H1 (cell line): ENCODE data around the gene RGS5. TPM values are rescaled to one million over a fixed set of nuclear protein-coding genes. Genes with fewer than 3 reads are reported as not detected.

Source experiments
- CTCF ChIA-PET: fragments of 300-600 bp; sonication (Branson Sonifier 250); formaldehyde crosslinking; loops from one replicate; lab custom pipeline; 2021; ENCODE audit not compliant: partially characterized antibody; lab: Charles Lee
- POLR2A ChIA-PET: fragments of 300-600 bp; sonication (Branson Sonifier 250); formaldehyde crosslinking; loops from one replicate; lab custom pipeline; 2021; ENCODE audit warnings: inconsistent platforms; ENCODE audit not compliant: partially characterized antibody; lab: Charles Lee
- DNase-seq, 2 experiments: peaks; one replicate each; pipeline versions ENCODE4 v3.0.0 to v3.0.0-alpha.2; 2010 to 2022; ENCODE audit warnings: low spot score in 2 of 2, low read depth in 1 of 2, mixed read lengths in 1 of 2
- FAIRE-seq: peaks from 2 replicates; lab custom pipeline; 2011; peaks lifted over from hg19 to GRCh38; lab: Jason Lieb, UNC
- H2AFZ ChIP-seq: 2 replicates; pipeline ENCODE4 v1.8.1; 2012; ENCODE audit warnings: low read length, inconsistent platforms
- H2AK5ac ChIP-seq: 2 replicates; pipeline ENCODE4 v1.6.1; 2013; ENCODE audit warnings: low read depth, low read length
- H2BK120ac ChIP-seq: replicated peaks from 2 replicates; pipeline ENCODE3; 2013; ENCODE audit warnings: low read depth, low read length, inconsistent platforms
- H2BK12ac ChIP-seq: 2 replicates; pipeline ENCODE4 v1.6.1; 2013; ENCODE audit warnings: low read depth, low read length
- H2BK15ac ChIP-seq: 2 replicates; pipeline ENCODE4 v1.6.1; 2013; ENCODE audit warnings: low read length
- H2BK20ac ChIP-seq: 2 replicates; pipeline ENCODE4 v1.6.1; 2013; ENCODE audit warnings: low read length
- H2BK5ac ChIP-seq: 2 replicates; pipeline ENCODE4 v1.6.1; 2013; ENCODE audit warnings: low read depth, low read length
- H3K14ac ChIP-seq: 2 replicates; pipeline ENCODE4 v1.6.1; 2013; ENCODE audit warnings: inconsistent platforms; ENCODE audit not compliant: insufficient read length
- H3K18ac ChIP-seq: 2 replicates; pipeline ENCODE4 v1.6.1; 2013; ENCODE audit warnings: low read length; ENCODE audit errors: extremely low read depth
- H3K23ac ChIP-seq: 2 replicates; pipeline ENCODE4 v1.6.1; 2013; ENCODE audit warnings: inconsistent platforms; ENCODE audit not compliant: insufficient read length
- H3K23me2 ChIP-seq: 2 replicates; pipeline ENCODE4 v1.6.1; 2013; ENCODE audit warnings: low read depth, low read length
- H3K27ac ChIP-seq: 2 replicates; pipeline ENCODE4 v1.6.1; 2011; ENCODE audit warnings: low read depth, low read length, inconsistent platforms
- H3K27me3 ChIP-seq, 4 experiments: replicated peaks in 1 of 4; 1 replicate in 1 of 4; 2 replicates in 3 of 4; pipeline versions ENCODE4 v1.6.1 to v1.8.1; 2011 to 2013; ENCODE audit warnings: low read length in 3 of 4, mild to moderate bottlenecking in 3 of 4, inconsistent platforms in 2 of 4, mixed read lengths in 2 of 4, moderate library complexity in 1 of 4; ENCODE audit not compliant: control insufficient read depth in 3 of 4, insufficient read depth in 3 of 4; ENCODE audit errors: extremely low read depth in 1 of 4
- H3K36me3 ChIP-seq, 4 experiments: 2 replicates each; pipeline versions ENCODE4 v1.6.1 to v1.8.1; 2011 to 2013; ENCODE audit warnings: mild to moderate bottlenecking in 4 of 4, low read length in 3 of 4, moderate library complexity in 2 of 4, control low read depth in 1 of 4, inconsistent platforms in 1 of 4; ENCODE audit not compliant: insufficient read depth in 4 of 4, control insufficient read depth in 2 of 4
- H3K4ac ChIP-seq: replicated peaks from 2 replicates; pipeline ENCODE3; 2013; ENCODE audit warnings: low read length, low read depth, mixed read lengths, inconsistent platforms; ENCODE audit not compliant: insufficient read length
- H3K4me1 ChIP-seq, 4 experiments: replicated peaks in 1 of 4; 1 replicate in 1 of 4; 2 replicates in 3 of 4; pipeline versions ENCODE4 v1.6.1 to v1.8.1; 2011 to 2013; ENCODE audit warnings: low read length in 3 of 4, inconsistent platforms in 2 of 4, mixed read lengths in 1 of 4; ENCODE audit not compliant: insufficient read depth in 4 of 4, control insufficient read depth in 3 of 4
- H3K4me2 ChIP-seq, 2 experiments: 2 replicates each; pipeline versions ENCODE4 v1.6.1 to v1.8.1; 2011 to 2013; ENCODE audit warnings: low read depth in 2 of 2, low read length in 2 of 2, control low read depth in 1 of 2, inconsistent platforms in 1 of 2, mild to moderate bottlenecking in 1 of 2; ENCODE audit not compliant: insufficient read depth in 1 of 2
- H3K4me3 ChIP-seq, 4 experiments: fragments of 200-600, 300-600 bp in 1 of 4; sonication (generic), shearing (Covaris generic), sonication (Bioruptor Twin) in 1 of 4; 2 replicates each; pipeline versions ENCODE4 v1.5.1 to v1.8.1; 2011 to 2016; ENCODE audit warnings: low read length in 4 of 4, low read depth in 3 of 4, control low read depth in 2 of 4, inconsistent platforms in 2 of 4, mild to moderate bottlenecking in 2 of 4, mixed read lengths in 1 of 4, moderate library complexity in 1 of 4; ENCODE audit not compliant: insufficient read depth in 2 of 4; ENCODE audit errors: extremely low read depth in 1 of 4
- H3K56ac ChIP-seq: replicated peaks from 2 replicates; pipeline ENCODE3; 2013; ENCODE audit warnings: low read depth, mild to moderate bottlenecking, mixed read lengths, low read length, inconsistent platforms; ENCODE audit not compliant: insufficient read length
- H3K79me1 ChIP-seq: 2 replicates; pipeline ENCODE4 v1.6.1; 2013; ENCODE audit warnings: low read depth, low read length, control low read depth
- H3K79me2 ChIP-seq, 2 experiments: 2 replicates each; pipeline versions ENCODE4 v1.6.1 to v1.8.1; 2012 to 2013; ENCODE audit warnings: low read length in 2 of 2, mild to moderate bottlenecking in 2 of 2, inconsistent platforms in 1 of 2; ENCODE audit not compliant: insufficient read depth in 2 of 2, control insufficient read depth in 1 of 2
- H3K9ac ChIP-seq, 4 experiments: replicated peaks in 1 of 4; 1 replicate in 1 of 4; 2 replicates in 3 of 4; pipeline versions ENCODE4 v1.6.1 to v1.8.1; 2011 to 2013; ENCODE audit warnings: low read depth in 3 of 4, low read length in 3 of 4, control low read depth in 2 of 4, mild to moderate bottlenecking in 2 of 4, moderate library complexity in 2 of 4, inconsistent platforms in 1 of 4; ENCODE audit errors: extremely low read depth in 1 of 4
- H3K9me3 ChIP-seq, 2 experiments: 2 replicates each; pipeline versions ENCODE4 v1.6.1 to v1.8.1; 2012 to 2013; ENCODE audit warnings: mild to moderate bottlenecking in 2 of 2, moderate library complexity in 2 of 2, control low read depth in 1 of 2, inconsistent platforms in 1 of 2, low read depth in 1 of 2, low read length in 1 of 2, mixed read lengths in 1 of 2; ENCODE audit not compliant: insufficient read depth in 2 of 2
- H4K20me1 ChIP-seq, 2 experiments: replicated peaks in 1 of 2; 2 replicates each; pipeline versions ENCODE3 to v1.8.1; 2011 to 2013; ENCODE audit warnings: inconsistent platforms in 2 of 2, low read length in 2 of 2, mild to moderate bottlenecking in 1 of 2; ENCODE audit not compliant: insufficient read depth in 2 of 2, control insufficient read depth in 1 of 2
- H4K5ac ChIP-seq: 2 replicates; pipeline ENCODE4 v1.6.1; 2013; ENCODE audit warnings: low read length, low read depth, mixed read lengths, inconsistent platforms; ENCODE audit not compliant: insufficient read length
- H4K8ac ChIP-seq: 2 replicates; pipeline ENCODE4 v1.8.0; 2013; ENCODE audit warnings: mild to moderate bottlenecking, moderate library complexity, low read length, inconsistent platforms; ENCODE audit not compliant: insufficient read depth; ENCODE audit errors: extremely low read depth
- H4K91ac ChIP-seq: replicated peaks from 2 replicates; pipeline ENCODE3; 2013; ENCODE audit warnings: low read length, mixed read lengths, inconsistent platforms; ENCODE audit not compliant: insufficient read length
- SIRT6 ChIP-seq: IDR thresholded peaks from one replicate; pipeline ENCODE4 v1.7.1; 2012; ENCODE audit warnings: low read length, inconsistent platforms
- WGBS, 2 experiments: shearing (Covaris generic) in 1 of 2; methylation state at CpG; one replicate each; pipeline versions ENCODE4 v1.1.6 to v1.1.7; 2013 to 2015; ENCODE audit warnings: low lambda C conversion rate in 2 of 2, mixed read lengths in 2 of 2, inconsistent platforms in 1 of 2, low coverage in 1 of 2, missing lambda C conversion rate in 1 of 2; ENCODE audit not compliant: insufficient replicate concordance in 2 of 2, insufficient coverage in 1 of 2, insufficient read length in 1 of 2; ENCODE audit errors: extremely low coverage in 1 of 2, missing lambda C conversion rate in 1 of 2; 5-methylcytosine and 5-hydroxymethylcytosine counted together
- polyA plus RNA-seq, 7 experiments: library from polyadenylated mRNA; depleted of rRNA in 3 of 7; stranded (reverse) in 5 of 7; unstranded in 2 of 7; fragments of >200 nt in 5 of 7; fragments of 200-250 nt in 2 of 7; gene quantifications; 1 replicate in 5 of 7; 2 replicates in 1 of 7; 4 replicates in 1 of 7; pipeline versions ENCODE4 v1.2.1 to v1.2.3, GENCODE V29; 2011 to 2013; ENCODE audit warnings: missing spikeins in 2 of 7, mixed read lengths in 2 of 7
- total RNA-seq: library from RNA; stranded (reverse); fragmentation: NEBNext Ultra II Directional; extraction: Animal tissue kit (Norgen Biotek cat#: 25700); gene quantifications from 2 replicates; pipeline ENCODE4 v1.2.1, GENCODE V29; 2021

The RGS5 gene
- total and polyA plus RNA-seq, 2 of the 8 experiments (the other 6 are each of a cell fraction or from before 2014, with no cell fraction given): 75.5 to 103 TPM

- 83% methylated on average over 1 of the region's 1 CpG; no CpG with 5 or more reads in 1 of the 2 experiments for WGBS, 2 experiments
- ChIA-PET CTCF (interaction anchor here (1.0 to 1.4 kb wide), 5 partner anchors 12 to 71 kb away, joined by 3 to 4 read pairs (median 3); no protein-coding TSS in a partner anchor), POLR2A (interaction anchor here (0.7 to 2.9 kb wide), 10 partner anchors 11 to 571 kb away, joined by 3 to 17 read pairs (median 4); partner anchors contain the start of gene NUF2)
- Histone ChIP-seq H3K4me3 (peak overlapping the region in 1 of 4 experiments; percentile 54; a peak in 1 of 8 replicates), H3K9ac (no peak overlapping the region; a peak in 1 of 7 replicates), H3K56ac (no peak overlapping the region), H2AK5ac (no peak overlapping the region), H4K8ac (no peak overlapping the region), H4K91ac (no peak overlapping the region), H3K23ac (no peak overlapping the region), H2BK120ac (no peak overlapping the region), H2BK12ac (no peak overlapping the region; the same call in 1 of the 2 replicates), H3K4ac (no peak overlapping the region), H2BK5ac (peak overlapping the region; percentile 36; the same call in 1 of the 2 replicates), H3K23me2 (no peaks in the 10 kb centered on the region), H3K9me3 (no peaks in the 10 kb centered on the region), H2BK20ac (0 out of 2 replicates have a peak overlapping the region, but pooled peaks have one; percentile 63), H3K14ac (no peak overlapping the region), H3K27me3 (no peaks in the 10 kb centered on the region), H3K36me3 (no peaks in the 10 kb centered on the region), H3K79me1 (no peaks in the 10 kb centered on the region), H3K27ac (peak overlapping the region; percentile 71; the same call in 1 of the 2 replicates), H3K4me2 (peak overlapping the region; percentile 59 to 60; a peak in 3 of 4 replicates), H3K4me1 (peaks cover 0 to 8% (median 3%) of the 10 kb centered on the region in 4 experiments; a peak in 4 of 7 replicates), H4K5ac (peak overlapping the region; percentile 72), H3K79me2 (peaks cover 0 to 28% of the 10 kb centered on the region in 2 experiments; a peak in 2 of 4 replicates), H3K18ac (no peak overlapping the region; the same call in 1 of the 2 replicates), H2BK15ac (no peak overlapping the region), H4K20me1 (no peaks in the 10 kb centered on the region), H2AFZ (no peak overlapping the region)
- DNase-seq (no peak), FAIRE-seq (no peak)
- no peak for TF ChIP-seq SIRT6
Measured at GRCh38 chr1:163203561-163203960, 845 bp upstream of the RGS5 start.
